CD4-positive, alpha-beta T cell treated with Interleukin-10 for 1 hour (primary cell): ENCODE results near the gene CTCF.

ENCODE experiments used
- DNase-seq: peaks from one replicate; pipeline ENCODE4 v3.0.0-alpha.2; 2020

CTCF gene

DNA sequence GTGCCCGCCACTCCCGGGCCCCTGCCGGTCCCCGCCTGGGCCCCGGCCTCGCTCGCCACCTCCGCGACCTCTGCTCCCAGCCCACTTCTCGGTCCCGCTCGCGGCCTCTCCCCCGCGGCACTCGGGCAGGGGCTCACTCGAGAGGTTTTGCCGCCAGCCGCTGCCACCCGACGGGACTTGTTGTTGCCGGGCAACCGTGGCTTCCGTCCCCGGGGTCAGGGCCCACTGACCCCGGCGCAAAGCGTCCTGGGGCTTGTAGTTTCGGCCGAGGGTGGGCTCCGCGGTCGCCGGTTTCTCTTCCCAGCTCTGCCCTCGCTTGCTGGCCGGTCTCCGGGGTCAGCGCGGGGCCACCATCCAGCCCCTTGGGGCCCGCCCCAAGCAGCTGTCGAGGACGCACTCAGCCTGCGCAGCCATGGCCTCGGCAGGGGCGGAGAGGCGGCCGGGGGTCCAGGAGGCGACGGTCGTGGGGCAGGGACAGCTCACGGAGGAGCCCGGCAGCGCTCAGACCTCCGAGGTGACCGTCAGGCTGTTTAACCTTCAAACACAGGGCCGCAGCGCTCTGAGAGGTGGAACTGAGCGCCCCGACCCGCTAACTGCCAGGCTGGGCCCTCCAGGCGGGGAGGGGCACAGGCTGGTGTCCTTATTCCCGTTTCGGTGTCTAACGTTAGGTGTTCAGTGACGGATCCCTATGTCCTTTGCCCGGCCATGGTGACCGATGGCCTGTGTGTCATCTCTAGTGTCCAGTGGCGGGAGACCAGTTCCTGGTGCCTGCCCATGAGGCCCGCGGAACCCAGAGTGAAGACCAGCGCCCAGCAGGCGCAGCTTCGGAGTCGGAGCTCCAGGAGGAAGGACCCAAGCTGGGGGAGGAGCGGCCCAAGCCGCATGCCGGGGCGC is 104.5 kb downstream of the CTCF start, which contains the start of the genes C16orf86 and ENKD1:
C16orf86 (plus strand) TSS at position 256 of the 894 bp plus-strand sequence; CDS start at position 413, 157 bp downstream.
ENKD1 (minus strand) TSS at position 192 of the 894 bp plus-strand sequence. CDS start 308 bp downstream, outside the sequence.
- peak; percentile 87 for DNase-seq

- no peak for DNase-seq
These were observed 105.1 kb downstream of the CTCF start for GRCh38 chr16:67667453-67667816.

GRCh38 chr16:67667817-67668494 is 105.6 kb downstream of the CTCF start:
- DNase-seq = peak; percentile 88

- no peak for DNase-seq
These were observed 106.3 kb downstream of the CTCF start for GRCh38 chr16:67668495-67669157.

- DNase-seq = no peak
These were observed 107.3 kb downstream of the CTCF start for GRCh38 chr16:67669499-67670101.

DNA sequence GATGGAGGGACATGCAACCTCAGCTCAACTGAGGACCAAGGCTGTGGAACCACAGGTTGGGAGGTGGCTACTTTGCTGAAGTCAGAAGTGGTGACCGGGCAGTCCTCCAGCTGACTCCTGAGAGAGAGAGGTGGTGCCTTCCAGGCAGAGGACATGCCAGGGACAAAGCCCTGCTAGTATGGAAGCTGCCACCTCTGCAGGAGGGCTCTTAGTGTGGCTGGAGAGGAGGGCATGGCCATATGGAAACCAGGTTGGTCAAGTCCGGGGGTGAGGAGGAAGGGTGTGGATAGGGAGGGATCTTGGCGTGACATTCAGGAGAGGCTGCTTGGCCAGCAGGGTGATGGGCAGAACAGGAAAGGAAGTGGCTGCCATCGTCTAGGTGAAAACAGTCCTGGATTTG is 110.0 kb downstream of the CTCF start:
- DNase-seq = no peak

GRCh38 chr16:67672739-67673662 is 110.7 kb downstream of the CTCF start:
- peak; percentile 65 for DNase-seq

DNA sequence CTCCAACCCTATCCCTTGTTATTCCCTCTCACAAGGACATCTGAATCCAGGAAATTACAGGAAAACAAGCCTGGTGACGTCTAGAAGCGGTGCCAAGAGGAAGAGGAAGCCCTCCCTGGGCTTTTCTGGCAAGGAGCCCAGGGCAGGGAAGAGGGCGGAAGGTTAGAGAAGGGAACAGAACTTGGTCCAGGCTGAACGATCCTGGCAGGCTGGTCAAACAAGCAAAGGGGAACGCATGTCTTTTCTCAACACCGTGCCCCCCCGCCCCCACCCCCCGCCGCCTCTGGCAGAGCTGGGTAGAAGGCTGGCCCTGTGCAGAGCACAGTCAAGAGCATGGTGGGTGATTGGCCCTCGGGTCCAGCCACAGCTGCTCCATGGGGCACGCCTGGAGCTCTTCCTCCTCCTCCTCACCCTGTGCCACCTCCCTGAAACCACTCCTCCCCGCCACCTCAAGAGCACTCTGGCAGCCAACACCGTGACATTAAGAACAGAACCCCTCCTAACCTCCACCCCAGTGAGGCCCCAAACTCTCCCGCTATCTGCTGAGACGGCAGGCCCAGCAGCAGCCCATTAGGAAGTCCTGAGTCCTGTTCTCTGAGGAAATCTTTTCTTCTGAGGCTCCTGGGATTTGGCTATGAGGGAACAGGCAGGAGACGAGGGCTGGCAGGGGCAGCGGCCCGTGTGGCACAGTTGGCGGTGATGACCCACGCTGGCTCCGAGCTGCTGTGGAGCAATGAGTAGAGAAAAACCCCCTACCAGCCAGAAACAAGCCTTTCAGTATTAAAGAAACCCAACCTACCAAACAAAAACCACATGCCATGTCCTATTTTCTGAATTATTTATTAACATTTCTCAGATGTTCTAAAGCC is 111.6 kb downstream of the CTCF start:
- DNase-seq = no peak

GRCh38 chr16:67674851-67675578 is 112.7 kb downstream of the CTCF start:
- DNase-seq = no peak

DNA sequence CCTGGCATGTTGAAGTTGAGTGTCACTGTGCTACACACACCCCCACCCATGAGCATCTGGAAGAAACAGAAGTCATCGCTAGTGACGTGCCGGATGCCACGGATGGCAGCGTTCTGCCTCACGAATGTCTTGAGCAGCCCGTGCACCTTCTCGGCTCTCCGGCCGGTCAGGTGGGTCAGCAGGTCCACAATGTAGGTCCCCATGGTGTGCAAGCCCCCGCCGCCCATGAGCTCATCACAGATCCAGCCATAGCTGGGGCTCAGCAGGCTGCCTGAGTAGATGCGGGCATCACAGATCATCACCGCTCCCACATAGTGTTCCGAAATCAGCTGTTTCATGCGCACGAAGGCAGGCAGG is 113.2 kb downstream of the CTCF start:
- DNase-seq = no peak

DNA sequence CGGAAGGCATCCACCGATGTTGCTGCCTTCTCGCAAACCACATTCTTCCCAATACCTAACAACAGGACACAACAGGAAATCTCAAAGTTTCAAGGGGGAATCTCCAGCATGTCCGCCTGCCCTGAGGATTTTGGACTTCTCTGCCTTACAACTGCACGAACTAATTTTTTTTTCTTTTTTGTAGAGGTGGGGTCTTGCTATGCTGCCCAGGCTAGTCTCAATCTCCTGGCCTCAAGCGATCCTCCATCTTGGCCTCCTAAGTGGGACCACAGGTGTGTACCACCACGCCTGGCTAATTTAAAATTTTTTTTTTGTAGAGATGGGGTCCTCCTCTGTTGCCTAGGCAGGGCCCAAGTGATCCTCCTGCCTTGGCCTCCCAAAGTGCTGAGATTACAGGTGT is 113.7 kb downstream of the CTCF start:
- DNase-seq = no peak

DNA sequence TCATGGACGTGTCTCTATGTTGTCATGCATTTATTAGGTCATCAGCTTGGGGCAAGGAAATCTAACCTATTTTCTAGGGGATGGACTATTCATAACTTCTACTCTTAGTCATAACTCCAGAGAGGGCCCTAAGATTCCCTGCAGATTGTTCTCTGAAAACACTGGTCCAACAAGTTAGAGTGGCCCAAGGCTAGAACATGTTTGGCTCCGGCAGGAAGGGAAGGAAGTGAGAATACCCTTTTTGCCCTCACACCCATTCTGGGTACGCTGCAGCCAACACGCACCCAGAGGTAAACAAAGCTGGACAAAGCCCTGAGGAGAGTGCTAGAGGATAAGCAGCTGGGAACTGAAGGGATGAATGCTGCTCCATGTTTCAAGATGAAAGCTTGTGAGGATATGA is 114.2 kb downstream of the CTCF start:
- no peak for DNase-seq

DNA sequence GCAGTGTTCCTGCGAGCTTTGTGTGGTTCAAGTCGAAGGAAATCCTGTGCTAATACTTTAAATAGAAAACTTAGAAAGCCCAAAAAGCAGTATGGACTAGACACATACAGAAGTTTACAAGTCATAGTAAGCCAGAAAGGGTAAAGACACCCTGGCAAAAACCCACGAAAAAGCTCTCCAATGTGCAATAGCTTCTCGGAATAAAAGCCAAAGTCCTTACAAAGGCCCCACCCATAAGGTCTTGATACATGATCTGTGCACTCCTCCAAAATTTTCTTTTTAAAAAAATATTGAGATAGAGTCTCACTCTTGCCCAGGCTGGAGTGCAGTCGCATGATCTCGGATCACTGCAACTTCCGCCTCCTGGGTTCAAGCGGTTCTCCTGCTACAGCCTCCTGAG is 114.6 kb downstream of the CTCF start:
- DNase-seq = no peak

DNA sequence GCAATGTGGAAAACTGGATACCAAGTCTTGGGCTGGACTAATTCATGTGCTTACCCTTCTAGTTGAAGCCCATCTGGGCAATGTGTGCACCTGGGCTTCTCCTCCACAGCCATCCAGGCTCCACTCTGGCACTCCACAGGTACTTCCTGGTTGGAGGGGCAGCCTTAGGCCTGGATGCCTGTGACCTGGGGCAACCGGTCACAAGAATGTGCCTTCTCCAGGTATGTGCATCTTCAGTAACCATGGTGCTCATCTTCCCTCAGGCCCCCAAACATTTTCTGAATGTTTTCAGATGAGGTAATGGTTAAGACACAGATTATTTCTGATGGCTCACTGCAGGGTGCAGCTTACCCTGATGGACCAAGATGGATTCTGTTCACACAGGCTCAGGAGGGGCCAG is 115.4 kb downstream of the CTCF start:
- DNase-seq = no peak

GRCh38 chr16:67678354-67679023 is 116.2 kb downstream of the CTCF start:
- no peak for DNase-seq

DNA sequence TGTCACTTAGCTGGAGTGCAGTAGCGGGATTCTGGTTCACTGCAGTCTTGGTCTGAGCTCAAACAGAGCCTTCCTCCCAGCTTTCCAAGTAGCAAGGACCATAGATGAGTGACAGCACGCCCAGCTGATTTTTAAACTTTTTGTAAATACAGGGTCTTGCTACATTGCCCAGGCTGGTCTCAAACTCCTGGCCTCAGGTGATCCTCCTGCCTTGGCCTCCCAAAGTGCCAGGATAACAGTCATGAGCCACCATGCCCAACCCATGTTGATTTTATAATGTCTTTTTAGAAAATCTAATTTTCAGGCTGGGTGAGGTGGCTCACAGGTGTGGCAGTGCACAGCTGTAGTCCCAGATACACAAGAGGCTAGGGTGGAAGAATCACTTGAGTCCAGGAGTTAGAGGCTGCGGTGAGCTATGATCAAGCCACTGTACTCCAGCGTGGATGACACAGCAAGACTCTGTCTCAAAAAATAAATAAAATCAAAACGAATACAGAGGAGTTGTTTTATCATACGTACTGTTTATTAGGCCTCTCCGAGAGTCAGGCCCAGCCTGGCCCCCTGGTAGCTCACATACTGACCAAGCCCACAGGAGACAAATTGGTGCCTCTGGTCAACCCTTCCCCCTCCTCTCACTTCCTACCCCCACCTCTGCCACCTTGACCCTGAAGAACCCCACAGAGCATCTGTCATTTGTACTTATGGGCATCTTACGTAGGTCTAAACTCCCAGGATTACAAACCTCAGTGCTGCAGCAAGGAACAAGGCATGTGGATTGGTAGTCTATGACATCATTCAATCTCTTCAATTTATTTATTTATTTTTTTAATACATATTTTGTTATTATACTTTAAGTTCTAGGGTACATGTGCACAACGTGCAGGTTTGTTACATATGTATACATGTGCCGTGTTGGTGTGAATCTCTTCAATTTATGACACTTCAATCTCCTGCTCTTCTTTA is 117.9 kb downstream of the CTCF start:
- no peak for DNase-seq

- DNase-seq = no peak
These were observed 121.4 kb downstream of the CTCF start for GRCh38 chr16:67683767-67684166.

GRCh38 chr16:67685388-67686112 is 123.2 kb downstream of the CTCF start:
- DNase-seq = no peak
